ENCODE results near the gene UXT.
A peak's percentile ranks its signal among the peaks of the same experiment; 100 is the strongest.
"Not testable (repeated sequence)": the region's sequence is repeated elsewhere in the genome, so short reads cannot be mapped to it uniquely, and the experiment has no call there.

Gene UXT

GRCh38 chrX:47658684-47659420, at the start of gene UXT:
UXT (minus strand) TSS chrX:47659180; CDS start chrX:47658927, 253 bp downstream.
- peak; percentile 91 for DNase-seq (ENCODE audit: low read depth in 2 of 2)

- no peak for DNase-seq (ENCODE audit: low read depth in 2 of 2)
These were observed 48.2 kb upstream of the UXT start for GRCh38 chrX:47707031-47707780.

DNA sequence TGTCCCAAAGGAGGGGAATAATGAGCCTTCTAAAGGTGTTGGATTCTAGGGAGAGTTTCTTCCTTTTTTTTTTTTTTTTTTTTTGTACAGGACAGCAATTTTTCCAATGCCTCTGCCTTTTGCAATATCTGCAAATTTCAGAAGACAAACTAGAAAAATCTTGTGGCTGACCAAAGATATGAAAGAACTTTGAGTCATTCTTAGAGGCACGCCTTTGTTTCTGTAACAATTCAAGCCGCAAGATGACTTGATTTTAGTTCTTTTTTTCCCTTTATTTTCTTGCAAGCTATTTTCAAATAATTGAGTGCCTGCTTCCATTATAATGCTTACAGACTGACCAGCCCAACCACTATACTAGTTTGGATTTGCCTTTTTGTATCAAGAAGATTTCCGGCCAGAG, 47.6 kb upstream of the UXT start:
- no peak for DNase-seq (ENCODE audit: low read depth in 2 of 2)

- DNase-seq (ENCODE audit: low read depth in 2 of 2) = no peak
These were observed 45.8 kb upstream of the UXT start for GRCh38 chrX:47704736-47705135.

DNA sequence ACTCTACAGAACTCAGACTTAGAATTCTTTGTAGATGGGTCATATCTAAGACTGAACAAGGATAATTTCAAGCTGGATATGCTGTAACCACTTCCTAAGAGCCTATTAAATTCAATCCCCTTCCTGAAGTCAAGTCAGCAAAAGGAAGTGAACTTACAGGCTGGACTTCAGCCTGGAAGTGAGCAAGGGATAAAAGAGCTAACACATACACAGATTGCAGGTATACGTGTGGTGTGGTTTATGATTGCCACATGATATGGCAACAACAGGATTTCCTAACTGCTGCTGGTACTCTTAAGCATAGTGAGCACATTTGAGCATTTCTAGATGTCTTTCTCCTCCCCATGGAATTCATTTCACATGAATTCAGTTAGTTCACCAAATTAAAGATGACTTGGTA, 38.2 kb upstream of the UXT start:
- DNase-seq (ENCODE audit: low read depth in 2 of 2) = no peak

DNA sequence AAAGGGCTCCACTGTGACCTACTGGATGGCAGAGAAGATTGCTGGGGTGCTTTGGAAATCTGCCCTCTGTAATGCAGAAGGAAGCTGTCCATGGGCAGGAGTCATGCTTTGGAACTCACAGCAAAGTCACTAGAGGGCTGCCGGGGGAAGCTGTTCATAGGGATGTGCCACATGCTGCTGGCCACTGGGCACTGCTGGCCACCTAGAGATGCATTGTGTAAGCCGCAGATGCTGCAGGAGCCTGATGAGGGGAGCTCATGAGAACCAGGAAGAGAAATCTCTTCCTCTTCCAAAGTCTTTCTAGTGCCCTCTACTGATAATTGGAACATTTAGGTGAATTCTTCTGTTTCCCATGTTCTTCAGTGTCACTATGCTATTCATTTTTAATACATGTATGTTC, 31.2 kb upstream of the UXT start:
- DNase-seq (ENCODE audit: low read depth in 2 of 2) = no peak

- no peak for DNase-seq (ENCODE audit: low read depth in 2 of 2)
These were observed 28.3 kb upstream of the UXT start for GRCh38 chrX:47687263-47687662.

GRCh38 chrX:47683829-47684205, 24.8 kb upstream of the UXT start:
- DNase-seq (ENCODE audit: low read depth in 2 of 2) = no peak

DNA sequence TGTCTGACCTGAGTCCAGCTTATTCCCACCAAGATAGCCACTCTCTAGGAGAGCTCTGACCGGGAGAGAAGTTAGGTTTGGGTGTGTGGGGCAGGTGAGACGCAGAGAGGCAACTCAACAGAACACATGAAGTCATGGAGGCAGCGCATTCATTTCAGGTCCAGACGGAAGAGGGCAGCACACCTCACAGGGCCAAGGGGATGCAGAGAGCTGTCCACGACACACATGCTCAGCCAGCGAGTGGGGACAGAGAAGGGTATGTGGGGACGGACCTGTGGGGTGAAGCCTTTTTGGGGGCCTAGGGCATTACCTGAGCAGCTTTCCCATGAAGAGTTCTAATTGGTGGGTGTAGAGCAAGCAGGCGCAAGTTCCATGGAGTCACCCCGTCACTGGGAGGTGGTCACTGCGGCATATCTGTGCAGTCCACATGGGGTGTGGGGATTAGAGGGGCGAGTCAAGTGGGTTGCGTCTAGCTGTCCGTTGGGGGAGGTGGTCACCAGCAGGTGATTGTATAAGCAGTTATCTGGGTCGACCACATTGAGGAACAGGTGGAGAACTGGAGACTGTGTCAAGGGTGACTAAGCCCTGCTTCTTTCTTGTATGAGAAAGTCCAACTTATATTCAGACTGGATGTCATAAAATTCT, 24.3 kb upstream of the UXT start:
- no peak for DNase-seq (ENCODE audit: low read depth in 2 of 2)

DNA sequence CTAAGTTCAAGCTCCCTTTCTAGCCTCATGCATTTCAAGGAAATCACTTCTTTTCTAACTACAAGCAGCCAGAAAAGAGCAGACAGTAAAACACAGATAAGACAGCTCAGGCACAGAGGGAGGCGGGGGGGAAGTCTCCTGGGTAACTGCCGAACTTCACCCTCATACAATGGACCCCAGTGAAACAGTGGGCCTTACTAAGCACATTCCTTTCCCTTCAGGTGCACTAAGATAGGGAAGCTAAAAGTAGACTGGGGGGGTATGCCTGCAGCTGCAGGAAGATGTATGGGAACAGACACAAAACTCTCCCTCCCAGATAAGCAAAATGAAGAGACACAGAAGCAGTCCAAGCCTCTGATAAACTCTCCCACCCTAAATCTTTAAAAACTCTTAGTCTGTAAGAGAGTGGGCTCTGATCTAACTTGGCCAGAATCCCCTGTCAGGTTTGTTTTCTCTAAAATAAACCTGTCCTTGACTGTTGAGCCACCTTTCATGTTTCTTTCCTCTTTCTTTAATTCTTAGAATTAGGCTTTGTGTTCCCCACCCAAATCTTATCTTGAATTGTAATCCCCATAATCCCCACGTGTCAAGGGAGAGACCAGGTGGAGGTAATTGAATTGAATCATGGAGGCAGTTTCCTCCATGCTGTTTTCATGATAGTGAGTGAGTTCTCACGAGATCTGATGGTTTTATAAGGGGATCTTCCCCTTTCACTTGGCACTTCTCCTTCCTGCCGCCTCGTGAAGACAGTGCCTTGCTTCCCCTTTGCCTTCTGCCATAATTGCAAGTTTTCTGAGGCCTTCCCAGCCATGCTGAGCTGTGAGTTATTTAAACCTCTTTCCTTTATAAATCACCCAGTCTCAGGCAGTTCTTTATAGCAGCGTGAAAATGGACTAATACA, 17.2 kb upstream of the UXT start:
- DNase-seq (ENCODE audit: low read depth in 2 of 2) = not testable (repeated sequence)

GRCh38 chrX:47674776-47675175, 15.8 kb upstream of the UXT start:
- no peak for DNase-seq (ENCODE audit: low read depth in 2 of 2)

- not testable (repeated sequence) for DNase-seq (ENCODE audit: low read depth in 2 of 2)
These were observed 6.8 kb upstream of the UXT start for GRCh38 chrX:47665797-47666196.

DNA sequence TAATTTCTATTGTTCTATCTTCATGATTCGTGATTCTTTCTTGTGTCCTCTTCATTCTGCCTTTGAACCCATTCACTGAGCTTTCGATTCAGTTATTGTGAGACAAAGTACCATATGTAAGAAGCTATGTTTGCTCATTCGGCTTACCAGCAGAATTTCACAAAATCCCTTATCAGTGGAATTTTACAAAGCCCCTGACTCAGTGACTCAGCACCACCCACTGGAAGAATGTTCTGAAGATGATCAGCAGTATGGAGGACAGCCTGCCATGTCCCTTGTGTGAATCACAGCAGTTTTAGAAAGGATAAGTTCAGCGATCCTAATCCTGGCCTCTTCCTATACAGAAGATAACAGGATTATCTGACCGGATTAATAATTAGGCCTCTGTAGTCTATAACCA, 5.8 kb upstream of the UXT start:
- no peak for DNase-seq (ENCODE audit: low read depth in 2 of 2)

- DNase-seq (ENCODE audit: low read depth in 2 of 2) = peak in 1 of 2 donors; percentile 54
These were observed 3.2 kb upstream of the UXT start for GRCh38 chrX:47662144-47662657.

GRCh38 chrX:47661539-47661938, 2.6 kb upstream of the UXT start:
- no peak for DNase-seq (ENCODE audit: low read depth in 2 of 2)

GRCh38 chrX:47659421-47659726, 394 bp upstream of the UXT start:
- DNase-seq (ENCODE audit: low read depth in 2 of 2) = no peak

DNA sequence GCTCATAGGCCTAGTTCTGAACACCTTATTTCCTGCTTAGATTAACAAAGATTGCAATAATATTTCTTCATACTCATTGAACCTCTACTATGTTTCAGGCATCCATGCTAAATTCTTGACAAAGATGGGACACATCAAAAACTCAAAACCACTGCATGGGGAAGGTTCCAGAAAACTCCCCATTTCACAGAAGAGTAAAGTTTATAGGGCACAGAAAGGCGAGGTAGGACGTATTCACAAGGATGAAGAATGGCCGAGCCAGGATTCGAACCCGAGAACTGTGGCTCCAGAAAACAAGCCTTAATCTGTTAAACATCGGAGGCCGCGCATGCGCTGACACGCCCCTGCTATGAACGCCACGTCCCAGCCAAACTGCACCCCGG, 688 bp downstream of the UXT start:
- DNase-seq (ENCODE audit: low read depth in 2 of 2) = no peak

DNA sequence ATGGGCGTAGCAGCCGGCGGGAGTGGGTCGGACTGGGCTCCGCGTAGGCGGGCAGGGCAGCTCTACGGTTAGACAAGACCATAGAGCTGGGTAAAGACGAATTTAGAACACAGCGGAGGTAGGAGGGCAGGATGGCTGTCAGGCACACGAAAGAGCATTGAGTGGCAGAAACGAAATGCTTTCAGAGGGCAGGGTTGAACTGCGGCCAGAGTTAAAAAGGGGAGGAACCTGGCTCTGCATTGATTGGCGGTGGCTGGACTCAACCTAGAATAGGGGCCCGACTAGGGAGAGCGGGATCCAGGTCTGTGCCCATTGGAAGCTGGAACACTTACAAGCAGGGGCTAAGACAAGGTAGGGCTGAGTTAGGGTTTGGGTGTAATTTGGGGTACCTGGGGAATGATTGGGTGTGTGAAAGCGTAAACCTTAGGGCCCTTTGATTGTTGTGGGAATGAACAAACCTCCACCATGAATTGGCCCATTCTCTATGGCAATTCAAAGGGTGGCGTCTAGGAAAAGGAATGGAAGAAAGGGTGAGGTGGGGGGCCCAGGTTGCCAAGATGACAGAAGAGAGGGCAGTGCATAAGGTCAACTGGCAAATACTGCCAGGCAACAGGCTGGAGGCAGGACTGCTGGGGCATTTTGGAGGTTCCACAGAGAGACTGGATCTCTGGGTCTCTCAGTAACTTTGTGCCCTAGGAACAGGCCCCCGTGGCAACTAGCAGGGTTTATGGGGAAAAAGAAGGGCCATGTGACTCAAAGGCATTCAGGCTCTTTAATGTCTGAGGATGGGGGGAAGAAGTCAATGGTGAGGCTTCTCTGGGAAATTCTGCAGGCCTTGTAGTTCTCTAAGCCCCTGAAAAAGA, 7.7 kb downstream of the UXT start:
- no peak for DNase-seq (ENCODE audit: low read depth in 2 of 2)

- DNase-seq (ENCODE audit: low read depth in 2 of 2) = peak; percentile 69 to 83
These were observed 8.6 kb downstream of the UXT start, which contains the start of gene ELK1 for GRCh38 chrX:47650164-47651042. ELK1 (minus strand) TSS chrX:47650563; CDS start chrX:47641441, 9,122 bp downstream.

GRCh38 chrX:47649781-47650163, 9.2 kb downstream of the UXT start:
- DNase-seq (ENCODE audit: low read depth in 2 of 2) = no peak
